ENCODE results near the gene MCOLN3. TPM values are rescaled to one million over a fixed set of nuclear protein-coding genes. Genes with fewer than 3 reads are reported as not detected.

Gene MCOLN3, protein sequence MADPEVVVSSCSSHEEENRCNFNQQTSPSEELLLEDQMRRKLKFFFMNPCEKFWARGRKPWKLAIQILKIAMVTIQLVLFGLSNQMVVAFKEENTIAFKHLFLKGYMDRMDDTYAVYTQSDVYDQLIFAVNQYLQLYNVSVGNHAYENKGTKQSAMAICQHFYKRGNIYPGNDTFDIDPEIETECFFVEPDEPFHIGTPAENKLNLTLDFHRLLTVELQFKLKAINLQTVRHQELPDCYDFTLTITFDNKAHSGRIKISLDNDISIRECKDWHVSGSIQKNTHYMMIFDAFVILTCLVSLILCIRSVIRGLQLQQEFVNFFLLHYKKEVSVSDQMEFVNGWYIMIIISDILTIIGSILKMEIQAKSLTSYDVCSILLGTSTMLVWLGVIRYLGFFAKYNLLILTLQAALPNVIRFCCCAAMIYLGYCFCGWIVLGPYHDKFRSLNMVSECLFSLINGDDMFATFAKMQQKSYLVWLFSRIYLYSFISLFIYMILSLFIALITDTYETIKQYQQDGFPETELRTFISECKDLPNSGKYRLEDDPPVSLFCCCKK
- under 0.01 TPM in 1 of 2 replicates, not detected in the other for total RNA-seq

DNA sequence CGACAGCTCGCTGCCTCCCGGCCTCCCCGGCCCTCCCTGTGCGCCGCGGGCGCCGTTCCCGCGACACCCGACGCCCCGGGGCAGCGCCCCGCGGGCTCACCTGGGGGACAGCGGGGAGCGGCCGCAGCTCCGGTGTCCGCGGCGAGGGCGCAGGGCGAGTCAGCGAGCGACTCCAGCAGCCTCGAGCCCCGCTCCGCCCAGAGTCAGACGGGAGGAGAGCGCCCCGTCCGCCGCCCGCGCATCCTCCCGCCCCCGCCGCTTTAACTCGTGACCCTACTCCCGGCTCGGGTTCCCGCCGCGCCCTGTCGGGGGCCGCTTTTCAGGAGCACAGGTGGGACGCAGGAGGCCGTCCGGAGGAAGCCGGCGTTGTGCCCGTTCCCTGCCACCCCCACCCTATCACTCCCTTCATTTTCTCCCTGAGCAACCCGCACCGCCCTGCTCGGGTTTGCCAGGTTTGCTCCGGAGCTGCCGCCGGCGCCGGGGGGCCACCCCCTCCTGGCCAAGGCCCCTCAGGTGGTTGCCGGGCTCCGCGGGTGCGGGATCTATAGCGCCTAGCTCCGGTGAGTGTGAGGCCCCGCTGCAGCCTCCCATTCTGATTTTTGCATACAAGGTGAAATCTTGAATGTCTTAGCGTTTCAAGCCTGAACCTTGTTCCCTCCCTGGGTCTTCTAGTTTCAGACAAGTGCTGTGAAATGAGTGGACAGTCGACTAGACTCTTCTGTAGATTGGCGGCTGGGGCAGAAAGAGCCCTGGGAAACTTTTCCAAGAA is at the start of gene MCOLN3:
TSS of gene MCOLN3 (minus strand) at position 205 of the 769 bp plus-strand sequence. CDS start 3,140 bp downstream, outside the sequence.

DNA sequence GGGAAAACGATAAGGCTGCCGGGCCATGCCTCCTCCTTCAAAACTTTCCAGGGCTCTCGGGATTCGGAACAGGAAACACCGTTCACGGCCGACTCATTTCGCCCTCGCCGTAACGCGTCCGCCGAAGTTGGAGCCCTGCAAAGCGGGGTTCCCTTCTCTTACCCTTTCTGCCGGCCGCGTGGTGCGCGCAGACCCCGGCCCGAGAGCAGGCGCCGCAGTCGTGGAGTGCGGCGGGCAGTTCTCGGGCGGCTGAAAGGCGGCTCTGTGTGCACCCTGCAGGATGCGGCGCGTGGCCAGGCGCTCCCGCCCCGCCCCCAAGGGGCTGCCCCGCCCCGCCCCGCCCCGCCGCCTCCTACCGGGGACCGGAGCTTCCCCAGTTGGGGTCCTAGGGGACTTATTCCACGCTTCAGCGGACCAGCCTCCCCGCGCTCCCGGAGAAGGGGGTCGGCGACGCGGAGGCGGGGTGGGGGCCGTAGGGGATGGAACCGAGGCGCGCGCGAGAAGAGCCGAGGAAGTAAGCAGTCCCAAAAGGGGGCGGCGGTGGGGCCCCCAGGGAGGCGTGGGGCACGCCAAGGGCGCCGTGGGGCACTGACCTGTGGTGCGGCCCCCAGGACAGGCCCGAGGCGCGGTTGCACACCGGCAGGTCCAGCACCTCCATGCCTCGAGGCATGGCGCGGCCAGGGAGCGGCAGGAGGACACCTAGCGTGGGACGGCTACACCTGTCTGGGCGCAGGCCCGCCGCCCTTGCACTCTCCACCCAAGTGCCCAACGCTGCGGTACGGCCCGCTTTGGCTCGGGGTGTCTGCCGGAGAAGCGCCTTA is 51.2 kb downstream of the MCOLN3 start, which contains the start of gene MCOLN2:
TSS of gene MCOLN2 (minus strand) at position 268 of the 821 bp plus-strand sequence. CDS start at position 27, 241 bp downstream.

Other genes starting within 250 kb of the MCOLN3 start
- 1.5 and 2.4 TPM in 2 replicates for gene LPAR3, start 155.3 kb downstream of the MCOLN3 start, total RNA-seq
- 0.30 and 1.9 TPM in 2 replicates for gene MCOLN2, start 51.4 kb downstream of the MCOLN3 start, total RNA-seq
- gene SYDE2, start 152.5 kb upstream of the MCOLN3 start, total RNA-seq: 13.2 and 21.1 TPM in 2 replicates
- gene C1orf52, start 211.2 kb upstream of the MCOLN3 start, total RNA-seq: 23.5 and 29.8 TPM in 2 replicates
- 19.0 and 23.7 TPM in 2 replicates for gene BCL10, start 228.1 kb upstream of the MCOLN3 start, total RNA-seq

Data from smooth muscle cell of the umbilical artery (primary cell).